HUES64 (cell line): ENCODE results near the gene TMEM117.

Experiments
- H3K27ac ChIP-seq: 2 replicates; pipeline ENCODE4 v1.7.0; 2013; ENCODE audit warnings: low read depth, low read length, inconsistent platforms
- H3K27me3 ChIP-seq: 2 replicates; pipeline ENCODE4 v1.6.1; 2013; ENCODE audit warnings: mild to moderate bottlenecking, low read length; ENCODE audit not compliant: insufficient read depth
- H3K36me3 ChIP-seq: 2 replicates; pipeline ENCODE4 v1.6.1; 2013; ENCODE audit warnings: mild to moderate bottlenecking, low read length; ENCODE audit not compliant: insufficient read depth
- H3K4me1 ChIP-seq: 2 replicates; pipeline ENCODE4 v1.6.1; 2013; ENCODE audit warnings: mild to moderate bottlenecking, low read length, moderate library complexity; ENCODE audit not compliant: insufficient read depth
- H3K4me3 ChIP-seq: 2 replicates; pipeline ENCODE4 v1.5.1; 2013; ENCODE audit warnings: mild to moderate bottlenecking, low read length, moderate library complexity
- H3K9ac ChIP-seq: 2 replicates; pipeline ENCODE4 v1.6.1; 2013; ENCODE audit warnings: mild to moderate bottlenecking, low read depth, low read length
- H3K9me3 ChIP-seq: 2 replicates; pipeline ENCODE4 v1.6.1; 2013; ENCODE audit warnings: low read depth, low read length; ENCODE audit not compliant: insufficient read depth
- WGBS: fragments of 150-250, 120-280 bp; methylation state at CpG from one replicate; pipeline ENCODE4 v1.1.7; 2013; ENCODE audit warnings: missing lambda C conversion rate; 5-methylcytosine and 5-hydroxymethylcytosine counted together

TMEM117 gene

GRCh38 chr12:44253338-44253856 lies 417.5 kb downstream of the TMEM117 start:
- Histone ChIP-seq H3K27ac (no peak overlapping the region), H3K4me3 (no peak overlapping the region), H3K9ac (no peak overlapping the region), H3K9me3 (no peaks in the 10 kb centered on the region), H3K27me3 (no peaks in the 10 kb centered on the region), H3K4me1 (no peaks in the 10 kb centered on the region), H3K36me3 (no peaks in the 10 kb centered on the region)
- WGBS = 87% methylated on average over 2 of the region's 2 CpGs

DNA sequence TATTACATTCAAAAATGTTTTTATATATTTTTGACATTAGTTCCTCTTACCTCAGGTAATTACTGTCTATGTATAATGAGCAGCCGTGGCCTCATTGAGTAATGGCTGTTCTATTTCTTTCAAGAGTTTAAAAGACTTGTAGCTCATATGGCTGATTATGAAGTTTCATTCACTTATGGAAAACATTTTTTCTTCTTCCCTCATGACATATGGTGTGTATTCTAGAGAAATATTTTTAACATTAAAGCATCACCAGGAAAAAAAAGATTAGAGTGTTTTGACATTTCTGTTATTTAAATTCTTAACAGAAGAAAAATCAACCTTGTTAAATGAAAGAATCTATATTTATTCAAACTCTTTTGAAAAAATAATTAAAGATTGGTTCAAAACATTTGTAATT lies 422.4 kb downstream of the TMEM117 start:
- H3K27ac ChIP-seq = no peak overlapping the region
- no peak overlapping the region for H3K4me3 ChIP-seq
- WGBS = 75% methylated on average over 1 of the region's 1 CpG
- no peaks in the 10 kb centered on the region for H3K9me3 ChIP-seq
- H3K27me3 ChIP-seq = no peaks in the 10 kb centered on the region
- H3K9ac ChIP-seq = no peak overlapping the region
- H3K4me1 ChIP-seq = peaks cover 8% of the 10 kb centered on the region
- no peaks in the 10 kb centered on the region for H3K36me3 ChIP-seq

DNA sequence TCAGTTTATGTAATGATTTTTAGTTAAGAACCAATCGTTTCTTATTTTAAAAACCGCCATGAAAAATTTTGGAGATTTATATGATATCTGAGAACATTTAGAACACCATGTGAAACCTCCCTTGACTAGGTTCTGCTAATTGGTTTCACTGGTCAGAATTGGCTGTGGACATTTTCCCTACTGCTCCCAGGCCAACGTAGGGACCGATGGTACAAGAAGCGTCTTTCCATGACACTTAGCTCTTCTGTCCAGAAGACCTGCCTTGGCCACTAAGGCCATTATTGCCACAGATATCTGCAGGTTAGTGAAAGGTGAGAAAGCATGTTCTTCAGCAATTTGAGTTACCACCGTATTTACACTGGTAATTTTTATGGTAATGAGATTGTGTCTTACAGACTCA lies 424.0 kb downstream of the TMEM117 start:
- H3K9me3 ChIP-seq = no peaks in the 10 kb centered on the region
- no peak overlapping the region for H3K9ac ChIP-seq
- no peak overlapping the region for H3K27ac ChIP-seq
- peaks cover 8% of the 10 kb centered on the region for H3K4me1 ChIP-seq
- H3K36me3 ChIP-seq = no peaks in the 10 kb centered on the region
- H3K4me3 ChIP-seq = no peak overlapping the region
- H3K27me3 ChIP-seq = no peaks in the 10 kb centered on the region
- 94% methylated on average over 6 of the region's 6 CpGs for WGBS

DNA sequence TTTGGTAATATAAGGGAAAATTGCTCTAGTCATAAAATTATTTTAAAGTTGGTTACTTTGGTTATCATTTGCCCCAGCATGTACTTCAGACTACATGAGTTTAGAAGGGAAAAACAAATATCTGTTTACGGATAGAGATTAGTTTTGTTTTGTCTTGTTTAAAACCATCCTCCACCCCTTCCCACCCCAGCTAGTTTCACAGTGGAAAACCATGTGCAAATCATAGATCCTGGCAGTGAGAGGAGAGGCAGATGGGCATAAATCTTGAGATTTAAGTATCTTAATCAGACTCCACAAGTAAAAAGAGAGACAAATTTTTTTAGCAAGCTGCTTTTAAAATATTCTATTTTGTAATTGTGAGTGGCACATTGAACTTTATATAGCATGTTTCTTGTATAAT lies 424.7 kb downstream of the TMEM117 start:
- H3K9ac ChIP-seq = no peak overlapping the region
- H3K4me1 ChIP-seq = peaks cover 8% of the 10 kb centered on the region
- H3K27me3 ChIP-seq = no peaks in the 10 kb centered on the region
- H3K4me3 ChIP-seq = no peak overlapping the region
- WGBS = no CpG with 5 or more reads among the region's 1 CpG
- no peak overlapping the region for H3K27ac ChIP-seq
- H3K9me3 ChIP-seq = no peaks in the 10 kb centered on the region
- no peaks in the 10 kb centered on the region for H3K36me3 ChIP-seq

- no peak overlapping the region for H3K9ac ChIP-seq
- 85% methylated on average over 3 of the region's 3 CpGs for WGBS
Observed at GRCh38 chr12:44285321-44285960, 449.6 kb downstream of the TMEM117 start.

GRCh38 chr12:44286336-44286735 lies 450.5 kb downstream of the TMEM117 start:
- Histone ChIP-seq H3K4me1 (no peaks in the 10 kb centered on the region), H3K9me3 (no peaks in the 10 kb centered on the region), H3K36me3 (no peaks in the 10 kb centered on the region), H3K27ac (no peak overlapping the region), H3K9ac (no peak overlapping the region), H3K4me3 (no peak overlapping the region), H3K27me3 (no peaks in the 10 kb centered on the region)
- WGBS = no CpG with 5 or more reads among the region's 2 CpGs

More at GRCh38 chr12:44285321-44285960, 449.6 kb downstream of the TMEM117 start:
- Histone ChIP-seq H3K4me1 (no peaks in the 10 kb centered on the region), H3K36me3 (no peaks in the 10 kb centered on the region), H3K27ac (no peak overlapping the region), H3K27me3 (no peaks in the 10 kb centered on the region), H3K4me3 (no peak overlapping the region), H3K9me3 (no peaks in the 10 kb centered on the region)

GRCh38 chr12:44286821-44287505 lies 451.1 kb downstream of the TMEM117 start:
- Histone ChIP-seq H3K36me3 (no peaks in the 10 kb centered on the region), H3K27ac (no peak overlapping the region), H3K9me3 (no peaks in the 10 kb centered on the region), H3K9ac (no peak overlapping the region), H3K4me1 (no peaks in the 10 kb centered on the region), H3K27me3 (no peaks in the 10 kb centered on the region), H3K4me3 (no peak overlapping the region)
- 96% methylated on average over 2 of the region's 2 CpGs for WGBS

GRCh38 chr12:44287545-44287944 lies 451.7 kb downstream of the TMEM117 start:
- no peaks in the 10 kb centered on the region for H3K4me1 ChIP-seq
- H3K27ac ChIP-seq = no peak overlapping the region
- H3K36me3 ChIP-seq = no peaks in the 10 kb centered on the region
- H3K9me3 ChIP-seq = no peaks in the 10 kb centered on the region
- no peaks in the 10 kb centered on the region for H3K27me3 ChIP-seq
- no peak overlapping the region for H3K4me3 ChIP-seq
- no peak overlapping the region for H3K9ac ChIP-seq

GRCh38 chr12:44294649-44295048 lies 458.8 kb downstream of the TMEM117 start:
- no peak overlapping the region for H3K9ac ChIP-seq
- no peaks in the 10 kb centered on the region for H3K9me3 ChIP-seq
- H3K4me1 ChIP-seq = peaks cover 4% of the 10 kb centered on the region
- 94% methylated on average over 1 of the region's 1 CpG for whole genome bisulfite sequencing
- no peaks in the 10 kb centered on the region for H3K36me3 ChIP-seq
- no peak overlapping the region for H3K27ac ChIP-seq
- H3K27me3 ChIP-seq = no peaks in the 10 kb centered on the region
- no peak overlapping the region for H3K4me3 ChIP-seq

- Histone ChIP-seq H3K27me3 (no peaks in the 10 kb centered on the region), H3K36me3 (no peaks in the 10 kb centered on the region), H3K4me3 (no peak overlapping the region), H3K9me3 (no peaks in the 10 kb centered on the region), H3K27ac (no peak overlapping the region), H3K9ac (no peak overlapping the region), H3K4me1 (peaks cover 11% of the 10 kb centered on the region)
- 94% methylated on average over 4 of the region's 4 CpGs for WGBS
Observed at GRCh38 chr12:44295958-44296623, 460.2 kb downstream of the TMEM117 start.

GRCh38 chr12:44296624-44297197 lies 460.8 kb downstream of the TMEM117 start:
- Histone ChIP-seq H3K9ac (no peak overlapping the region), H3K27ac (no peak overlapping the region), H3K36me3 (no peaks in the 10 kb centered on the region), H3K4me3 (no peak overlapping the region), H3K4me1 (peaks cover 11% of the 10 kb centered on the region), H3K9me3 (no peaks in the 10 kb centered on the region), H3K27me3 (no peaks in the 10 kb centered on the region)
- WGBS = 91% methylated on average over 4 of the region's 4 CpGs
